Activated naive CD8-positive, alpha-beta T cell treated with anti-CD3 and anti-CD28 coated beads, Interleukin-2, amount 50 U/mL, for 16 hours (primary cell): ENCODE measurements around the gene IL1RAPL2.
"Not testable (repeated sequence)": the region's sequence is repeated elsewhere in the genome, so short reads cannot be mapped to it uniquely, and the experiment has no call there.

Experiments used
- DNase-seq: peaks from one replicate; pipeline ENCODE4 v3.0.0-alpha.2; 2020; ENCODE audit warnings: low read depth, low spot score

Gene IL1RAPL2

DNA sequence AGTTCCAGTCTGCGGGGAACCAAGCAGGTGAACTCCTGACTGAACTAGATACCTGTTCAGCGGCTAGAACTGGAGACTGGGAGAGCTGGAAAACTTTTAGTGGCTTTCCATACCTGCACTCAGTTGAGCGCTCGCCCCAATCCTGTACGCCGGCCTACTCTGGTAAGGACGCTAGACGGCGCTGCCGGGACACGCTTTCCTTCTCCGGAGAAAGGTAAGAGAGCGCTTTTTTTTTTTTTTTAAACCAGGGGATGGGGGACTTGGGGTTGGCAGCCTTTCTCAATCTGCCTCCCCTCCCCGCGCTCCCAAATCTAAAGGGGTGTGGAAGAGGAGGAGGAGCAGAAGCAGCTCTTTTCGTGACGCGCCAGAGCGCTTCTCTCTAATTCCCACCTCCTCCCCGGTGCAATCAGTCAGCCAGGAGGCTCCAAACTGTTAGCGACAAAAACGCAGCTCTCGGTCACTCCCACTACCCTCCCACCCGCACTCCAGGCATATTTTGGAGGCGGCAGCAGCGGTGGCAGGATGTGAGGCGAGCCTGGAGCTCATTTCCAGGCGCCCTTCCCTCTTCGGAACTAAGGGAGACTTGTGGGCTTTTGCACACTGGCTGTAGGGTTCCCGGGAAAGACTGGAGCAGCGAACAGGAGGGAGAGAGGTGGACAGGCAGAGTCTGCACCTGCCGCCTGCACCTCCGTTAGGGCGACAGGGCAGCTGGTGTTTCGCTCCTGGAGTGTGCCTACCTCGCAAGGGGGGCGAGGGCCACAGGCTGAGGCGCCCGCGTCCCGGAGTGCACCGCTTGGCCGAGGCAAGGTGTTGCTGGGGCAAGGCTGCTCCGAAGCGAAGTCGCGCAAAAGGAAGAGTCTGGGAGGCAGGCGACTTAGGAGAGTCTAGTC, at the start of gene IL1RAPL2:
Gene IL1RAPL2, plus strand, starts transcription at position 409 of the 890 bp plus-strand sequence.
- DNase-seq = no peak

DNA sequence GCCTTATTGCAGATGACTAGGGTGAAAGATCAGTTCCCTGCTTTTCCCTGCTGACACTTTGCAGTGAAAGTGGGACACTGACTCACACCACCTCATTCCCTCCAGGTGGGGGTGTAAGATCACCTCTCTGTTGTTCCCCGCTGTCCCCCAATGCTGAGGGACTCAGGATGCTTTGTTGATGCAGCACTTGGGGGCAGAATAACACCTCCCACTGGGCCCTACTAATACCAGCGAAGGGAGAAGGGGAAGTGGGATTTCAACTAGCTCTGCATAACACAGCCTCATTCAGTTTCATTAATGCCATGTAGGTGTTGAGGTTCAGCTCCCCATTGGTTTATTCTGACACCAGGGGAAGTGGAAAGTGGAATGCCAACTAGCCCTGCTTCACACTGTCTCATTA, 43.6 kb upstream of the IL1RAPL2 start:
- DNase-seq = no peak

DNA sequence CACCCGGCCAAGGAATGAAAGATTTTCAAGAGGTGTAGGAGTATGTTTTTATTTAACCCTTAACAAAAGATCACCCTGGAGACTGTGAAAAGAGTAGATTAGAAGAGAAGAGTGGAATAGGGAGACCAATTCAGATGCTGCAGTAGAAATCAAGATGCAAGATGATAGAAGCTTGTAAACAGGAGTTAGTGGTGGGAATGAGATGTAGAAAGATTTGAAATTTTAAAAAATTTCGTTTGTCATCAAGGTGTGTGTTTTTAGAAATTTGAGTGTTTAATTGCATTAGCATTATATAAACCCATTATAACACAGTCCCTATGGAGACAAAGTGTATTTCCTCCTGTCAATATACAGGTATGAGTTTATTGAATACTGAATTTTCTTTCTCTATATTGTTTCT, 42.1 kb upstream of the IL1RAPL2 start:
- no peak for DNase-seq

DNA sequence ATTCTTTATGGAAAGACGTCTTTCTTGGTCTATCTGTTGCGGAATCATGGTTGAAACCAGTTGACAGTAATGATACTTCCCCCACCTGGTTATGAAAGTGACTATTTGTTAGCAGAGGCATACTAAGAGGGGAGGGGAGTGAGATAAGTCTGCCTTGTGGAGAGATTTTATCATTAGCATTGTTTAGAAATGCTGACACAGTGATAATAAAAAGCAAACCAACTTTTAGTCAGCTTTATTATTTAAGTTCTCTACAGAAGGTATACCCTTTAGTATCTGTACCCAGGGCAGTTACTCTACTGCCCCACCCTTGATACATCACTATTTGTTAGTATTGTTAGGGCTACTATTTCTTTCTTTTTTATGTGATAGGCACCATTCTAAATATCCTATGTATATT, 26.9 kb upstream of the IL1RAPL2 start:
- DNase-seq = no peak

DNA sequence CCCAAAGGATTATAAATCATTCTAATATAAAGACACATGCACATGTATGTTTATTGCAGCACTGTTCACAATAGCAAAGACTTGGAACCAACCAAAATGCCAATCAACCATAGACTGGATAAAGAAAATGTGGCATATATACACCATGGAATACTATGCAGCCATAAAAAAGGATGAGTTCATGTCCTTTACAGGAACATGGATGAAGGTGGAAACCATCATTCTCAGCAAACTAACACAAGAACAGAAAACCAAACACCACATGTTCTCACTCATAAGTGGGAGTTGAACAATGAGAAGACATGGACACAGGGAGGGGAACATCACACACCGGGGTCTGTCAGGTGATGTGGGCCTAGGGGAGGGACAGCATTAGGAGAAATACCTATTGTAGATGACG, 23.6 kb upstream of the IL1RAPL2 start:
- DNase-seq = not testable (repeated sequence)

DNA sequence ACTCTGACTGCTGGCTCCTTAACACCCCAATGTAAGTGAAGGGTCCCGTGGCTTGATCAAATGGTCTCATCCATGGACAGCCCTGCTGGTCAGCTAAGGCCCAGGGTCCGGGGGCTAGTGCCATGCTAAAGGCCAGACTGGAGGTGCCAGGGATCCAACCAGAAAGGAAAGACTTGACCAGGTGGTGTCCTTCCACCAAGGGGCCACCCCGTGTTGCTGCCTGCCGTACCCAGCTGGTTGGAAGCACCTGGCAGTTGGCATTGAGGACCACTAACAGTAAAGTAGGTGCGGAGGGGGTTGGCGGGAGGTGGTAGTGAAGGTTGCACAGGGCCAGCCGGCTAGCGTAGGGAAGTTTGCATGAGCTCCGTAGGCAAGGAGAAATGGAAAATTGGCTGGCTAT, 1.7 kb upstream of the IL1RAPL2 start:
- DNase-seq = no peak

DNA sequence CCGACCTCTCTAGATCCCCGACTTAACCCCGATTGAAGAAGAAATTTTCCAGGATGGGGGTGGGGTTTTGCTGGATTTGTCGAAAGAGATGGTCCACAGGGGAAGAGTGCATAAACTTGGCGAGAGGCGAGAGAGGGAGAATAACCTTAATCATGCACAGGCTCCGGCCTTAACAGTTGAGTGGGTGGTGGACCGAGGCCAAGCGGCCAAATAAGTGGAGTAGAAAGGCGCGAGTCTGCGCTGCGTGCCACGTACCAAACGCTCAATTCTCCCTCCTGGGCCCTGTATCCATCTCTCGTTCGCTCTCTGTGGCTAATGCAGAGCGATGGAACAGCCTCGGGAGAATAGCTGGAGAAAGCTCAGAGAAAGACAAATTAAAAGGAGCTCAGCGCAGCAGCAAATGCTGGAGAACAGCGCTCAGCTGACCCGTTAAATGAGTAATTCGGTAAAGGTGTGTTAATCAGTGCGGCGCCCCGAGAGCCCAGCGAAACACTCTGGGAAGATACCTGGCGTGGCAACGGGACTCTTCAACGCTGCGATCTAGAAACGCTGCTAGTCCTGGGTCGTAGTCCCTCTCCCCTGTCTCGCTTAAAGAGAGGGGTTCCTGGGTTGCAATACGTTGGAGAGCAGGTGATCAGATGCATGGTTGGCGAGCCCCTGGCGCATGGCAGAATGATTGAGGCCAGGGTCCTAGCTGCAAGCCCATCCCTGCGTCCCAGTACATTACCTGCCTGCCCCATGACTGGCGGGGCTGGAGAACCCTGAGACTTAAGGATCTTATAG, 887 bp upstream of the IL1RAPL2 start:
- DNase-seq = no peak

DNA sequence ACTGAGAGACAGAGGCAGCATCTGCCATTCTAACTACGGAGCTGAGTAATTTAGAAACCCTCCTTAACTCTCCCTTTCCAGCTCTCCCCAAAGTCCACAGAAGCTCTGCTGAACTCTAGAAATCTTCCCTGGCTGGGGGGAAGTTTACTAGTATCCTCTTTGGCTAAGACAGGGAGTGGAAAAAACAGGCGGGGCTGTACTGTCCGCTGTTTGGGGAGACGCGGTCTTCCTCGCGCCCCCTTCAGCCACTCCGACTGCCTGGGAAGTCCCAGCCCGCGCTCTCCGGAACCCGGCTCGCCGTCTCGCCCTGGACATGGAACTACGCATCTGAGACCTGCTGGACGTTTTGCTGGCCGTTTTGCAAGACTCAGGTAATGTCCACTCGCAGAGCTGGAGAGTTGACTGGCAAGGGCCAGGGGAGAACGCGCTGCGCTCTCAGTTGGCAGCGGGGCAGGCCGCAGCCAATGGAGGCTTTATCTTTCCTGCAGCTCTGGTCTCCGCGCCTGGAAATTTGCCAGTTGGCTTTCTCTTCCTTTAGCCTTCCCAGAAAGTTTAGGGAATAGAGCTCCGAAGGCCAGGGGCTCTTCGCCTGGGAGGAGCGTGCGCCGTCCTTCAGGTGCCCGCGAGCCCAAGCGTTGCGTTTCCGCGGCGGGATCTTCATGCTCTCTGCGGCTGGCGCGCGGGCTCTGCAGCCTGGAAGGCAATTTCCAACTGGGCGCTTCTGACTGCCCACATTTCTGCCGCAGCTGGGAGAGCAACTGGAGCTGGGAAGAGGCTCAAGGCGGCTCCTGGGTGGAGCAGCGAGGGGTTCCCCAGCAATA, 892 bp downstream of the IL1RAPL2 start:
- no peak for DNase-seq

DNA sequence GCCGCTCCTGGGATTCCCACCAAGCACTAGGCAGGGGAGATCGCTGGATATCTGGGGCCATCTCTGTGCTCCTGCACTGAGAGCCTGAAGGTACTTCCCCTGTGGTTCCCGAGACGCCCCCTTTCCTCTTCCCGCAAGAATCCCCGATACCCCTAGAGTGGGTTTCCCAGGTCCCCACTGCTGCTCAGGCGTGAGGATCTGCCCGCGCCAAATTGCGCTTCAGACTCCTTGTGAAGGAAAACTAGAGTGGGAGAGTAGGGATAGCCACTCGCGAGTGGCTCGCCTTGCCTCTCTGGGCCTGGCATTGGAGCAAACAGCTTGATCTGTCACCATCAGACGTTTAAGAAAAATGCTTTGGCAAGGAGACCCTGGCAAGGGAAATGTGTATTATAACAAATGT, 1.5 kb downstream of the IL1RAPL2 start:
- no peak for DNase-seq

DNA sequence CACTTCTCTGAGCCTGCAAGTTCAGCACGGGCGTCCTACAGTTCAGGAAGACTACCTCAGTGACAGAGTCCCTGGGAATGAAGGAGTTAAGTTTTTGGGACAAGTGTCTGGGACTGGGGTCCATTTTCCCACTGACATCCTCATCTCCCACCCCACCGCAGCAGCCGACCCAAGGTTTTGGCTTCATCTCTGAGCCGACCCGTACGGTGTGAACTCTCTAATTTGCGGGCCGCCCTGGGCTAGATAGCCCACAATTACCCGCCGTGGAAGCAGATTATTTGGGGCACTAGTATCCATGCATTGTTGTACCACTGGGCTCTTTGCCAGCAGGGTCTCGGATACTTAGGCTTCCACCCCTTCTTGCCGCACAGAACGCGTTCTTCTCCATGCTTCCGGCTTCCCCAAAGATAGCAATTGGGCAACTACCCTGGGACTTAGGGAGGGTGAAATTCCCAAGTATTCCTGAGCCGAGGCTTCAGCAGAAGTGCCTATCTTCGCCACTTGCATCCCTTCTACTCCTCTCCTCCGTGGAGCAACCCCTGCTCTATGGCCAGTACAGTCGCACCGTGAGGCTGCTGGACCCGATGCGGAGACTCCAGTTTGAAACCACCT, 2.4 kb downstream of the IL1RAPL2 start:
- DNase-seq = no peak

DNA sequence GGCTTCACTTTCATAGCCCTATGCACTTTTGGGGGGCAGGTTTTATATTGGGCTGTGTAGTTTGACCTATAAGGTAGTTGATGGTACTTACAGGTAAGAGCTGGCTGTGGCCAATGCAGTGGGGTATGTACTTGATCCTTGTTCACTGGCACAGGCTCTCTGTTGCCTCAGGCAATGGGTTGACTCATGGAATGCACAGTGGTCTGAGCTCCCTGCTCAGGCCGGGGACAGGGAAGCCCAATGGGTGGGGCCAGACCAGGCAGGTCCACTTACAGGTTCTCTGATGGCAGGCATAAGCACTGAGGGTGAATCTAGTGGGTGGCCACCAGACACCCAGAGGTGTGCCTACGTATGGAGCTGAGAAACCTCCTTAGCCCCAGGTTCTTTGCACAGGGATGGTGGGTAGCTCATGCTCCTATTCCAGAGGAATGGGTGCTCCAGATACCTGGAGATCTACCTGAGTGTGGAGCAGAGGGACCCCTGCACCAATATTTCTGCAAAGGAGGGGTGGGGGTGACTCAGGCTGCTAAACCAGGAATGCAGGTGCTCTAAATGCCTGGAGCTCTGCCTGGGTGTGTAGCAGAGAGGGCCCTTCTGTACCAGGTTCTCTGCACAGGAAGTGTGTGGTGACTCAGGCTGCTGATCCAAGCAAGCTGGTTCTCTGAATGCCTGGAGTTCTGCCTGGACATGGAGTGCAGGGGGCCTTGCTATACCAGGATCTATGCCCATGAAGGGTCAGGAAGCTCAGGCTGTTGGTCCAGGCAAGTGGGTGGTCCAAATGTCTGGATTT, 52.3 kb downstream of the IL1RAPL2 start:
- no peak for DNase-seq

DNA sequence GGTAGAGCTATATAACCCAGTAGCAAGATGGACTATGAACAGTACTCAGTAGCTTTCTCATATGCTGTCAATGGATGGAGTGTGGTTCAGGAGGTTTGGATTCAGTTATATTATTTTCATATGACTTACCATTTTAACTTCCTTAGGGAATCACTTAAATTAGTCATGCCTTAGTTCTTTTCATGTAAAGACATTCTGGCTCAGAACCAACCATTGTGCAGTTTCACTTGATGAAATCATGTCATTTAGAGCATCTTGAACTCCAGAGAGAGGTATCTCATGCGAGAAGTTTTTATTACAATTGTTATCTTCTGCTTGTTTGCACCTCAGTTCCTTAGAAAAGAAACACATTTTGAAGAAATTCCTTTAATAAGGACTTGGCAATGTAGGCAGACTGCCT, 55.8 kb downstream of the IL1RAPL2 start:
- no peak for DNase-seq

DNA sequence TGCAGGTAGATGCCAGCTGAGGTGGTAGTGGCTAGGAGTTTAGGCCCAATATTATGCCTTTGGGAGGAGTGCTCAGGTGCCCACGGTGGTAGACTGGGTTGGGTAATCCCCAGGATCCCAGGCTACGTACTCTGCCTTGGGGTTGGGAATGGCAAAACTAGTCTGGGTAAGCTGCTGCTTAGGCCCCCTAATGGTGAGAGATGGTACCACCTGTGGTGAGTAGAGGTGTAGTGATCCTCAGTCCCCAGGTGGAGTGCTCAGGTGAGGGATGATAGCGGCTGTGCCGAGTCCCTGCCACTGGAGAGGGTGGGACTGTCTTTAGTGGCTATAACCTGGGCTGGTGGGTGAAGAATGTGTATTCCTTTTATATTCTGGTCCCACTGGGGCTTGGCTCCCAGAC, 75.2 kb downstream of the IL1RAPL2 start:
- no peak for DNase-seq

DNA sequence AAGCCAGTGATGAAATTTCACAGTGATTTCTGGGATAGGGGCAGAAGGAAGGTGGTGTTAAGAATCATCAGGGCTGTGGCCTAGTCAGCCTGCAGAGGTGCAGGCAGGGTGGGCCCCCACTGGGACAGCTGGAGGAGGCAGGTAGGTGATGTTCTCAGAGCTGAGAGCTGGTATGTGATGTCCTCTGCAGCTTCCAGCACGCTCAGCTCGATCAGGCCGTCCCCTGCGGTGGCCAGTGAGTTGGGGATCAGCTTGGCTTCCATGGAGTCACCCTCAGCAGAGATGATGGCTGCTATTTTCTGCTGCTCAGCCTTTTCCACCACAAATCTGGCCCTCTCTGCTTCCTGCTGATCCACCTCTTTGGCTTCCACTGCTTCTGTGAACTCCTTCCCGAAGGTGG, 81.1 kb downstream of the IL1RAPL2 start:
- DNase-seq = no peak

DNA sequence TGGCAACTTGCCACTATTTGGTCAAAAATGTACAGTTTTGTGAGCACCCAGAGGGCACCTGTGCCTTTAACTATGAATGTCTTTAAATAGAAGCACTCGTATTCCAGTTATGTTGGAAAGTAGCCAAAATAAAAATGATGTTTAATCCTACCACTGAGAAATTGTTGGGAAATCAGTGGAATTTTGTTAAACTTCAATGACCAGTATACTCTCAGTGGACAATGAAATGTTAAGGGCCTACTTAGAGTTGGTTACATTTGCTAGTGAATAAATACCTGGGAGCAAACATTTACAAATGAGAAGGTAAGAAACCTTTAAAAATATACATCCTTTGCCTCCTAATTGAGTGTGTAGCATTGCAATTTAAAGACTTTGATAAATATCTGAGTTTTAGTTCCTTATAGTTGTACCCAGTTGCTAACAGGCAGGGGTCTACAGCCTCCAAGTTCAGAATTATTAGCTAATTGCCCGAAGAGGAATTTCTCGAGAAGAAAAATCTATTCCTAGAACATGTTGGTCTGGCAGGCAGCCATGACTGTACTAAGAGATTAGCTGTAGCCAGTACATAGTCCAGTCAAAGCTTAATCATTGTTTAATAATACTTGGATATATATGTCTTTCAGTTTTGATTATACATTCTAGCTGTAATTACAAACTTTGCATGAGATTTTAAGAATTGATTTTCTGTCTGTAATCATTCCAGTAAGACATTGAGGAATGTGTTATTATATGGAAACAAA, 93.2 kb downstream of the IL1RAPL2 start:
- DNase-seq = no peak

DNA sequence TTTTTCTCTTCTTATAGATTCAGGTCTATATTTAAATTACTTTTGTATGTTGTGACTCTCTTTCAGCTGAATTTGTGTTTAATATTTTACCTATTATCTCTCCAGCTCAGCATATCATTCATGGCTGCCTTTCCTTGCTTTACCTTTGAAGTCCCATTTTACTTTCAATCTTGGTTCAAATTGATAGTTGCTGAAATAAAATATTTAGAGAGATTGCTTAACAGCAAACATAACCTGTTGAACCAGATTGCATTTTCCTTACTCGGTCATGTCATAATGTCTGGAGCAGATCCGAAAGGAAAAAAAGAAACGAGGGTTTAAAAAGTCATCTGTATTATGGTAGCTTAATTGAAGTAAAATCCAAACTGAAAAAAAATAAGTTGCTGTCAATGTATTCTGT, 94.1 kb downstream of the IL1RAPL2 start:
- DNase-seq = no peak

DNA sequence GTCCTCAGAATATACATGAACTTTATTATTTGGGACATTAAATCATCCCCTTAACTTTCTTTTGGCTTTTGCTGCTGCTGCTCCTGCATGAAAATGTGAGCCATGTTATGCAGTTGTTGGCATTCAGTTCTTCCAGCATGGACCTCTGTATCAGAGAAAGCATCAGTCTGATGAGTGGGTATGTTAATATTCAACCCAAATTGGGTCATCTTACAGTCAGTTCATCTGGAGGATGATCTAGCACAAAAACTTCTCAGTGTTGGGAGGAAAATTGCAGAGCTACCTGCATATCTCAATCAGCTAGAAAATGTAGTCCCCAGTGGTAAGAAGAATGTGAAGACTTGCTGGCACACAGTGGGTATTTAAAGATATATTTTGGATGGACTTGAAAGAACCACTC, 96.7 kb downstream of the IL1RAPL2 start:
- no peak for DNase-seq

DNA sequence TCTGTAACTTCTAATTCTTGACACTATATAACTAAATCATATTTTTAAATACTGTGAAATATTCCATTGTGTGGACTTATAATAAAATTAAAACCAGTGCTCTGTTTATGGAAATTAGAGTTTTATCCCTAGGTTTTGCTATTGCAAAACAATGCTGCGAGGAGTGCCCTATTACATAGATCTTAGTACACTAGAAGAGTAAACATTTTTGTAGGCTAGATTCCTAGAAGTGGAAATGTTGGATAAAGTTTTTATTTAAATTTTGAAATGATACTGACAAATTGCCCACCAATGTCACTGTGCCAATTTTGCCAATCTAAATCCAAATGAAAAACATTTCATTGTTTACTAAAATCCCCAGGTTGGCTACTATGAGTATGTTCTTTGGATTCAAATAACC, 99.7 kb downstream of the IL1RAPL2 start:
- DNase-seq = no peak

DNA sequence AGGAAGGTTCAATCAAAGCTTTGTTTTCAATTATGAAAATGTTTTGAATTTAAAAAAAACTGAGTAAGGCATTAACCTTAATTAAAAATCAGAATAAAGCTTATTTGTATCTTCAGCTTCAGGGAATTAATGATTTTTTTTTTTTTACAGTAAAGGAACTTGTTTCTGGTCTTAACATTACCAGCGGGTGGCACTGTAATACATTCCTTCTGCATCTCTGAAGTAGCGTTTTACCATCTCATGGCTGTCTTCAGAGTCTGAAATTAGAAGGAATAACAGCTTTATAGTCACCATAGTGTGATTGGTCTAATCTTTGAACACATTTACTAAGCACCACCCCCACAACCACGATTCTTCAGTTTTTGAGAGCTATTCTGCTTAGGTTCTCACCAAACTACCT, 102.6 kb downstream of the IL1RAPL2 start:
- DNase-seq = no peak

DNA sequence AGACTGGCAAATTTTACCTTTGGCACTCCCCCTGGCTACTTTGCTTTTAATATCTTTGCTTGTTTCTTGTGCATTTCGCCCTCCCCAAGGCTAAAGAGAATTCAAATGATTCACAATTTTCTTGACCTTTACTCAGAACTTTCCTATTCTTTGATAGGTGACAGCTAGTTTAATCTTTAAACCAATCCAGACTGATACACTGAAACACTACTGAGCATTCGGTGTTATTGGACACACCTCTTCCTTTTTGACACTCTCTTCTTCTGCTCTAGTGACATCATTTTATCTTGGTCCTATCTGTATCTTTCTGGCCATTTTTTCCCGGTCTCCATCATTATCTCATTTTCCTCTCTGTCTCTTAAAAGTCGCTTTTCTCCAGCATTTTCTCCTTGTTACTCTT, 103.1 kb downstream of the IL1RAPL2 start:
- DNase-seq = no peak
